Measurements from ENCODE around the gene MAPK10. TPM values are rescaled to one million over a fixed set of nuclear protein-coding genes. Genes with fewer than 3 reads are reported as not detected.

The MAPK10 gene
- total and polyA plus RNA-seq, 10 of the 15 experiments (the other 5 are each of a cell fraction or from before 2014, with no cell fraction given) = 1.1 to 4.2 (median 2.4) TPM

DNA sequence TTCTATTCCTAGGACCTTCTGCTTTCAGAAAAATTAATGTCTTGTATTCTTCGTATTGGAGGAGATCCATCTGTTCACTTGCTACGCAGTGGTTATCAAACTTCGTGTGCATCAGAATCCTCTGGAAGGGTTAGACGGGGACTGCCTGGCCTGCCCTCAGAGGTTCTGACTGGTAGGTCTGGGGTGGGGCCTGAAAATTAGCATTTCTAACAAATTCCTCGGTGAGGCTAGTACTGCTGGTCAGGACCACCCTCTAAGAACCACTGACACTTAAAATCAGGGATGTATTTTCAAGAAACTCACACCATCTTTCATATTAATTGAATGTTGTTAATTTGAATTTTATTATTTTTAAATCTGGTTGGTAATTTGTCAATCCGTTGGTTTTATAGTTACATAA, 63.0 kb downstream of the MAPK10 start:
- Histone ChIP-seq H4K20me1 (ENCODE audit: control insufficient read depth, insufficient read depth) (no peaks in the 10 kb centered on the region), H3K4me1 (ENCODE audit: control insufficient read depth, insufficient read depth, low read length) (no peaks in the 10 kb centered on the region), H2AFZ (ENCODE audit: control insufficient read depth, low read depth, low read length) (no peak overlapping the region), H3K9ac (ENCODE audit: control insufficient read depth, insufficient read depth, low read length) (no peak overlapping the region), H3K4me2 (ENCODE audit: control insufficient read depth, insufficient read depth) (no peak overlapping the region), H3K27ac (ENCODE audit: control insufficient read depth, insufficient read depth) (no peak overlapping the region), H3K9me3 (replicated peaks; ENCODE audit: control insufficient read depth, insufficient read depth, low read length) (no peaks in the 10 kb centered on the region), H3K79me2 (ENCODE audit: control insufficient read depth, insufficient read depth, low read length) (no peaks in the 10 kb centered on the region), H3K36me3 (ENCODE audit: control insufficient read depth in 2 of 2, insufficient read depth in 2 of 2, low read length in 1 of 2) (no peaks in the 10 kb centered on the region), H3K27me3 (replicated peaks in 1 of 2; ENCODE audit: control insufficient read depth in 2 of 2, insufficient read depth in 2 of 2, low read length in 1 of 2) (no peaks in the 10 kb centered on the region; a peak in 1 of 4 replicates), H3K4me3 (no peak overlapping the region)
- WGBS (ENCODE audit: insufficient coverage, insufficient replicate concordance, low lambda C conversion rate, missing lambda C conversion rate) = 50% methylated on average over 6 of the region's 6 CpGs
- intact Hi-C loops (cut with micrococcal nuclease; ENCODE audit: unreplicated experiment) (no loop called here), in situ Hi-C loops (cut with MboI) (no loop called here)
- SMC1A ChIA-PET (ENCODE audit: uncharacterized antibody, unreplicated experiment) = no interaction called here
- no peak for ATAC-seq
- RAD21 ChIA-PET (ENCODE audit: unreplicated experiment) = no interaction called here
- CTCF ChIA-PET = no interaction called here
- DNase-seq (ENCODE audit: low read depth, low spot score) = no peak
- no peak for FAIRE-seq
- no peak for TF ChIP-seq POU2F2 (IDR thresholded peaks at IDR 0.05; ENCODE audit: borderline replicate concordance, low read depth, low read length)
- TF ChIP-seq MEF2A (IDR thresholded peaks at IDR 0.05; ENCODE audit: insufficient read depth, low read depth, low read length) = no peak
- no peak for TF ChIP-seq SKIL (IDR thresholded peaks at IDR 0.05; ENCODE audit: low read depth, poor library complexity, severe bottlenecking)
- TF ChIP-seq IKZF1 (conservative IDR thresholded peaks at IDR 0.05) = no peak
- no peak for TF ChIP-seq ASH2L (IDR thresholded peaks at IDR 0.05; ENCODE audit: borderline replicate concordance, low read depth)
- TF ChIP-seq SREBF1 (IDR thresholded peaks at IDR 0.05; ENCODE audit: low read length) = no peak
- no peak for TF ChIP-seq SPI1 (IDR thresholded peaks at IDR 0.05; ENCODE audit: borderline replicate concordance, insufficient read depth, low read depth, low read length)
- TF ChIP-seq, protein P1, sequence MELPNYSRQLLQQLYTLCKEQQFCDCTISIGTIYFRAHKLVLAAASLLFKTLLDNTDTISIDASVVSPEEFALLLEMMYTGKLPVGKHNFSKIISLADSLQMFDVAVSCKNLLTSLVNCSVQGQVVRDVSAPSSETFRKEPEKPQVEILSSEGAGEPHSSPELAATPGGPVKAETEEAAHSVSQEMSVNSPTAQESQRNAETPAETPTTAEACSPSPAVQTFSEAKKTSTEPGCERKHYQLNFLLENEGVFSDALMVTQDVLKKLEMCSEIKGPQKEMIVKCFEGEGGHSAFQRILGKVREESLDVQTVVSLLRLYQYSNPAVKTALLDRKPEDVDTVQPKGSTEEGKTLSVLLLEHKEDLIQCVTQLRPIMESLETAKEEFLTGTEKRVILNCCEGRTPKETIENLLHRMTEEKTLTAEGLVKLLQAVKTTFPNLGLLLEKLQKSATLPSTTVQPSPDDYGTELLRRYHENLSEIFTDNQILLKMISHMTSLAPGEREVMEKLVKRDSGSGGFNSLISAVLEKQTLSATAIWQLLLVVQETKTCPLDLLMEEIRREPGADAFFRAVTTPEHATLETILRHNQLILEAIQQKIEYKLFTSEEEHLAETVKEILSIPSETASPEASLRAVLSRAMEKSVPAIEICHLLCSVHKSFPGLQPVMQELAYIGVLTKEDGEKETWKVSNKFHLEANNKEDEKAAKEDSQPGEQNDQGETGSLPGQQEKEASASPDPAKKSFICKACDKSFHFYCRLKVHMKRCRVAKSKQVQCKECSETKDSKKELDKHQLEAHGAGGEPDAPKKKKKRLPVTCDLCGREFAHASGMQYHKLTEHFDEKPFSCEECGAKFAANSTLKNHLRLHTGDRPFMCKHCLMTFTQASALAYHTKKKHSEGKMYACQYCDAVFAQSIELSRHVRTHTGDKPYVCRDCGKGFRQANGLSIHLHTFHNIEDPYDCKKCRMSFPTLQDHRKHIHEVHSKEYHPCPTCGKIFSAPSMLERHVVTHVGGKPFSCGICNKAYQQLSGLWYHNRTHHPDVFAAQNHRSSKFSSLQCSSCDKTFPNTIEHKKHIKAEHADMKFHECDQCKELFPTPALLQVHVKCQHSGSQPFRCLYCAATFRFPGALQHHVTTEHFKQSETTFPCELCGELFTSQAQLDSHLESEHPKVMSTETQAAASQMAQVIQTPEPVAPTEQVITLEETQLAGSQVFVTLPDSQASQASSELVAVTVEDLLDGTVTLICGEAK (IDR thresholded peaks at IDR 0.05; ENCODE audit: borderline replicate concordance) = no peak
- BruUV-seq (replicated peaks) = no TSS peak
- POLR2A ChIA-PET = no interaction called here

Measured in GM12878 (cell line).